SK-N-SH treated with all-trans-retinoic acid at 6 μM for 48 hours (cell line): ENCODE results near the gene AGAP3.

Source experiments
- ARNTL ChIP-seq: fragments of 450-650 bp; formaldehyde crosslinking; IDR thresholded peaks from 2 replicates; pipeline ENCODE4 v1.5.0; 2020; ENCODE audit warnings: low read depth, mild to moderate bottlenecking, moderate library complexity, borderline replicate concordance
- ESRRG ChIP-seq: fragments of 250-450 bp; sonication (Bioruptor Pico); IDR thresholded peaks from 2 replicates; pipeline ENCODE4 v1.6.1; 2021; ENCODE audit warnings: mild to moderate bottlenecking
- GLIS3 ChIP-seq: fragments of 250-450 bp; sonication (Bioruptor Pico); IDR thresholded peaks from 2 replicates; pipeline ENCODE4 v1.5.0; 2020; ENCODE audit warnings: mild to moderate bottlenecking, moderate library complexity
- ZC3H10 ChIP-seq: fragments of 250-450 bp; sonication (Bioruptor Pico); IDR thresholded peaks from 2 replicates; pipeline ENCODE4 v1.5.1; 2021; ENCODE audit warnings: mild to moderate bottlenecking, moderate library complexity

- TF ChIP-seq ESRRG (CRISPR knock-in tag) (no peak), GLIS3 (no peak), ARNTL (no peak), ZC3H10 (CRISPR knock-in tag) (no peak)
These were observed 15.5 kb downstream of the AGAP3 start for GRCh38 chr7:151101621-151102396.
